SK-N-SH treated with all-trans-retinoic acid at 6 μM for 48 hours (cell line): Measurements from ENCODE around the gene LGALS9.
A peak's percentile ranks its signal among the peaks of the same experiment; 100 is the strongest.

Experiments used
- ATAC-seq: fragments of 200-7000 bp; cut with Tn5 transposase; 3 replicates; pipeline ENCODE4 v1.9.1; 2020; ENCODE audit warnings: mild to moderate bottlenecking, moderate library complexity
- ARNTL ChIP-seq: fragments of 450-650 bp; formaldehyde crosslinking; IDR thresholded peaks from 2 replicates; pipeline ENCODE4 v1.5.0; 2020; ENCODE audit warnings: low read depth, mild to moderate bottlenecking, moderate library complexity, borderline replicate concordance
- CREB5 ChIP-seq: fragments of 250-450 bp; sonication (Bioruptor Pico); IDR thresholded peaks from 2 replicates; pipeline ENCODE4 v1.5.1; 2020; ENCODE audit warnings: low read depth, mild to moderate bottlenecking, moderate library complexity
- CSDC2 ChIP-seq: fragments of 250-450 bp; sonication (Bioruptor Pico); IDR thresholded peaks from 2 replicates; pipeline ENCODE4 v1.5.0; 2020; ENCODE audit warnings: mild to moderate bottlenecking, moderate library complexity
- CSRNP3 ChIP-seq: fragments of 250-450 bp; sonication (Bioruptor Pico); IDR thresholded peaks from 2 replicates; pipeline ENCODE4 v1.5.1; 2021; ENCODE audit warnings: mild to moderate bottlenecking, moderate library complexity
- ESRRG ChIP-seq: fragments of 250-450 bp; sonication (Bioruptor Pico); IDR thresholded peaks from 2 replicates; pipeline ENCODE4 v1.6.1; 2021; ENCODE audit warnings: mild to moderate bottlenecking
- ISL1 ChIP-seq: fragments of 250-450 bp; sonication (Bioruptor Pico); IDR thresholded peaks from 2 replicates; pipeline ENCODE4 v2.1.2; 2022; ENCODE audit warnings: mild to moderate bottlenecking, moderate library complexity
- OSR1 ChIP-seq: fragments of 250-450 bp; sonication (Bioruptor Pico); IDR thresholded peaks from 2 replicates; pipeline ENCODE4 v1.8.0; 2022; ENCODE audit warnings: moderate library complexity, mild to moderate bottlenecking, inconsistent platforms
- PPARA ChIP-seq: fragments of 250-450 bp; sonication (Bioruptor Pico); IDR thresholded peaks from 2 replicates; pipeline ENCODE4 v1.5.0; 2020; ENCODE audit warnings: mild to moderate bottlenecking, borderline replicate concordance
- RARB ChIP-seq: fragments of 250-450 bp; sonication (Bioruptor Pico); IDR thresholded peaks from 2 replicates; pipeline ENCODE4 v1.8.0; 2021; ENCODE audit warnings: mild to moderate bottlenecking, moderate library complexity
- SNAI2 ChIP-seq: fragments of 250-450 bp; sonication (Bioruptor Pico); IDR thresholded peaks from 2 replicates; pipeline ENCODE4 v1.5.0; 2020; ENCODE audit warnings: mild to moderate bottlenecking, moderate library complexity
- TOX ChIP-seq: fragments of 250-450 bp; sonication (Bioruptor Pico); IDR thresholded peaks from 2 replicates; pipeline ENCODE4 v1.8.0; 2021; ENCODE audit warnings: mild to moderate bottlenecking, moderate library complexity, borderline replicate concordance
- ZC3H10 ChIP-seq: fragments of 250-450 bp; sonication (Bioruptor Pico); IDR thresholded peaks from 2 replicates; pipeline ENCODE4 v1.5.1; 2021; ENCODE audit warnings: mild to moderate bottlenecking, moderate library complexity
- ZFP30 ChIP-seq: fragments of 450-650 bp; formaldehyde crosslinking; IDR thresholded peaks from 2 replicates; pipeline ENCODE4 v1.5.0; 2022; ENCODE audit warnings: mild to moderate bottlenecking, moderate library complexity
- ZNF565 ChIP-seq: fragments of 450-650 bp; formaldehyde crosslinking; conservative IDR thresholded peaks from 2 replicates; pipeline ENCODE4 v1.5.0; 2020; ENCODE audit warnings: low read depth, mild to moderate bottlenecking, moderate library complexity
- ZNF70 ChIP-seq: fragments of 450-650 bp; formaldehyde crosslinking; IDR thresholded peaks from 2 replicates; pipeline ENCODE4 v1.5.0; 2020; ENCODE audit warnings: mild to moderate bottlenecking, moderate library complexity
- ZNF8 ChIP-seq: fragments of 450-650 bp; formaldehyde crosslinking; IDR thresholded peaks from 2 replicates; pipeline ENCODE4 v1.5.0; 2020; ENCODE audit warnings: mild to moderate bottlenecking, moderate library complexity
- TF ChIP-seq, protein P1 (sequence below): fragments of 250-450 bp; sonication (Bioruptor Pico); IDR thresholded peaks from 2 replicates; pipeline ENCODE4 v1.5.0; 2020; ENCODE audit warnings: mild to moderate bottlenecking, moderate library complexity
- TF ChIP-seq, protein P2 (sequence below): fragments of 250-450 bp; sonication (Bioruptor Pico); IDR thresholded peaks from 2 replicates; pipeline ENCODE4 v1.8.0; 2020; ENCODE audit warnings: mild to moderate bottlenecking, moderate library complexity, borderline replicate concordance
- TF ChIP-seq, protein P3 (sequence below): fragments of 250-450 bp; sonication (Bioruptor Pico); IDR thresholded peaks from 2 replicates; pipeline ENCODE4 v1.8.0; 2021; ENCODE audit warnings: low read depth, mild to moderate bottlenecking, moderate library complexity, borderline replicate concordance

The LGALS9 gene

DNA sequence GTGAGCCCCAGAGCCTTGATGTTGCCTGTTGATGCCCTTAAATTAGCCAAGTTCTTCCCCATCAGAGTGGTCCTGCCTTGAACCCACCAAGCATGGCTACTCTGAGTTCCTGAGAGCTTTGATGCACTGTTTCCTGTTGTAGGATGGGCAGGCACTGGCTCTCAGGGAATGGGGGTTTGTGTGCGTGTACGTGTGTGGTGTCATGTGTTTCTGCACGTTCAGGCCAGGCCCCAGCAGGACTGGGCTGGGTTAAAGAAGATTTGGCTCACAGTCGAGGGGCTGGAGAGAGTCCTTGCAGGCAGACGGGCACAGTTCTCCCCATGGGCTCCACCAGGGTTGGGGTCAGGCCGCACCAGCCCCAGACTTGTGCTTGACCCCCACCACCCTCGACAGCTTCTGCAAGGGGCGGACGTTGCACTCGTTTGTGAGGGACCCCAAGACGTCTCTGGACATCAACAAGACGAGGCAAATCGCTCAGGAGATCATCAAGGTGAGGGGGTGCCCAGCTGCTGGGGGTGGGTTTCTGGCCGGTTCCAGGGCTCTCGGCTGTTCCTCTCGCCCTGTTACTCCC lies 23.4 kb upstream of the LGALS9 start:
- no peak for TF ChIP-seq ZFP30 (CRISPR knock-in tag)
- no peak for TF ChIP-seq ESRRG
- TF ChIP-seq SNAI2: no peak
- TF ChIP-seq CSDC2 (CRISPR knock-in tag): no peak
- TF ChIP-seq ARNTL (CRISPR knock-in tag): no peak
- TF ChIP-seq ISL1 (CRISPR knock-in tag): no peak
- TF ChIP-seq ZNF70 (CRISPR knock-in tag): no peak
- TF ChIP-seq CSRNP3 (CRISPR knock-in tag): no peak
- TF ChIP-seq, protein P1, sequence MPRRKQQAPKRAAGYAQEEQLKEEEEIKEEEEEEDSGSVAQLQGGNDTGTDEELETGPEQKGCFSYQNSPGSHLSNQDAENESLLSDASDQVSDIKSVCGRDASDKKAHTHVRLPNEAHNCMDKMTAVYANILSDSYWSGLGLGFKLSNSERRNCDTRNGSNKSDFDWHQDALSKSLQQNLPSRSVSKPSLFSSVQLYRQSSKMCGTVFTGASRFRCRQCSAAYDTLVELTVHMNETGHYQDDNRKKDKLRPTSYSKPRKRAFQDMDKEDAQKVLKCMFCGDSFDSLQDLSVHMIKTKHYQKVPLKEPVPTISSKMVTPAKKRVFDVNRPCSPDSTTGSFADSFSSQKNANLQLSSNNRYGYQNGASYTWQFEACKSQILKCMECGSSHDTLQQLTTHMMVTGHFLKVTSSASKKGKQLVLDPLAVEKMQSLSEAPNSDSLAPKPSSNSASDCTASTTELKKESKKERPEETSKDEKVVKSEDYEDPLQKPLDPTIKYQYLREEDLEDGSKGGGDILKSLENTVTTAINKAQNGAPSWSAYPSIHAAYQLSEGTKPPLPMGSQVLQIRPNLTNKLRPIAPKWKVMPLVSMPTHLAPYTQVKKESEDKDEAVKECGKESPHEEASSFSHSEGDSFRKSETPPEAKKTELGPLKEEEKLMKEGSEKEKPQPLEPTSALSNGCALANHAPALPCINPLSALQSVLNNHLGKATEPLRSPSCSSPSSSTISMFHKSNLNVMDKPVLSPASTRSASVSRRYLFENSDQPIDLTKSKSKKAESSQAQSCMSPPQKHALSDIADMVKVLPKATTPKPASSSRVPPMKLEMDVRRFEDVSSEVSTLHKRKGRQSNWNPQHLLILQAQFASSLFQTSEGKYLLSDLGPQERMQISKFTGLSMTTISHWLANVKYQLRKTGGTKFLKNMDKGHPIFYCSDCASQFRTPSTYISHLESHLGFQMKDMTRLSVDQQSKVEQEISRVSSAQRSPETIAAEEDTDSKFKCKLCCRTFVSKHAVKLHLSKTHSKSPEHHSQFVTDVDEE: no peak
- TF ChIP-seq, protein P2, sequence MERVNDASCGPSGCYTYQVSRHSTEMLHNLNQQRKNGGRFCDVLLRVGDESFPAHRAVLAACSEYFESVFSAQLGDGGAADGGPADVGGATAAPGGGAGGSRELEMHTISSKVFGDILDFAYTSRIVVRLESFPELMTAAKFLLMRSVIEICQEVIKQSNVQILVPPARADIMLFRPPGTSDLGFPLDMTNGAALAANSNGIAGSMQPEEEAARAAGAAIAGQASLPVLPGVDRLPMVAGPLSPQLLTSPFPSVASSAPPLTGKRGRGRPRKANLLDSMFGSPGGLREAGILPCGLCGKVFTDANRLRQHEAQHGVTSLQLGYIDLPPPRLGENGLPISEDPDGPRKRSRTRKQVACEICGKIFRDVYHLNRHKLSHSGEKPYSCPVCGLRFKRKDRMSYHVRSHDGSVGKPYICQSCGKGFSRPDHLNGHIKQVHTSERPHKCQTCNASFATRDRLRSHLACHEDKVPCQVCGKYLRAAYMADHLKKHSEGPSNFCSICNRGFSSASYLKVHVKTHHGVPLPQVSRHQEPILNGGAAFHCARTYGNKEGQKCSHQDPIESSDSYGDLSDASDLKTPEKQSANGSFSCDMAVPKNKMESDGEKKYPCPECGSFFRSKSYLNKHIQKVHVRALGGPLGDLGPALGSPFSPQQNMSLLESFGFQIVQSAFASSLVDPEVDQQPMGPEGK: no peak
- no peak for TF ChIP-seq PPARA (CRISPR knock-in tag)
- no peak for TF ChIP-seq CREB5 (CRISPR knock-in tag)
- TF ChIP-seq RARB: no peak
- TF ChIP-seq TOX (CRISPR knock-in tag): no peak
- TF ChIP-seq ZNF565 (CRISPR knock-in tag): no peak
- ATAC-seq: no peak

DNA sequence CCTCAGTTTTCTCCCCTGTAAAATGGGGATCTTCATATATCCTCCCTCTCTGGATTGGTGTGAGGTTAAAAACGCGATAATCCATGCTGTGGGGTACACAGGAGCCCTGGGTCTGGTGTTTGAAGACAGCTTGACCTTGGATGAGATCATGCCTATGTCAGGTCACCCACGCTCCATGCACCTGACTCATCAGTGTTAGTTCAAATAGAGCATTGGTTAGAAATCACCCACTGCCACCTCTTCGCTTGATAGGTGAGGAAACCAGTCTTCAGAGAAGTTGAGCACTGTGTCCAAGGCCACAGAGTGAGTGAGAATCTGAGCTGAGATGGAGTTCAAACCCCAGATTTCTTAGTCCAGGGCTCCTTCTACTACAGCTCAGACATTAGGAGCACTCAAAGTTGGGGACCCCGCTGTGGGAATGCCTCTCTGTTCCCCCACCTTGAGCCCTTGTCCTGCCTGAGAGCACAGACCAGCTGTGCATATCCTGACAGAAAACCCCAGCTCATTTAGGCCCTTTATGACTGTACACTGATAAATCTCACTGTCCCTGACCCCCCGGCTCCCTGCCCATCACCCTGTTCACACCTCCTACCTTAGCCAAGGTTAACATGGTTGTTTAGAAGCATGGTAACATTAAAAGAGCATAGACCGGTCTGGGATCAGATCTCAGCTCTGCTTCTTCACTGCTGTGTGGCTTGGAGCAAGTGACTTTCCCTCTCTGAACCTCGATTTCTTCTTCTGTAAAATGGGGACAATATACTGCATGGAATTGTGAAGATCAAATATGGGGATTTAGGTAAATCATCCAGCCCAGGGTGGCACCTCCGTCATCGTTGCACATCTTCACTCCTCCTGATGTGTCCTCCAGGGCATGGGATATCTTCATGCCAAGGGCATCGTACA lies 22.4 kb upstream of the LGALS9 start:
- TF ChIP-seq SNAI2 (no peak), ZNF70 (CRISPR knock-in tag) (peak; percentile 48; the same call in 1 of the 2 replicates), ZNF8 (CRISPR knock-in tag) (no peak)
- ATAC-seq: no peak

DNA sequence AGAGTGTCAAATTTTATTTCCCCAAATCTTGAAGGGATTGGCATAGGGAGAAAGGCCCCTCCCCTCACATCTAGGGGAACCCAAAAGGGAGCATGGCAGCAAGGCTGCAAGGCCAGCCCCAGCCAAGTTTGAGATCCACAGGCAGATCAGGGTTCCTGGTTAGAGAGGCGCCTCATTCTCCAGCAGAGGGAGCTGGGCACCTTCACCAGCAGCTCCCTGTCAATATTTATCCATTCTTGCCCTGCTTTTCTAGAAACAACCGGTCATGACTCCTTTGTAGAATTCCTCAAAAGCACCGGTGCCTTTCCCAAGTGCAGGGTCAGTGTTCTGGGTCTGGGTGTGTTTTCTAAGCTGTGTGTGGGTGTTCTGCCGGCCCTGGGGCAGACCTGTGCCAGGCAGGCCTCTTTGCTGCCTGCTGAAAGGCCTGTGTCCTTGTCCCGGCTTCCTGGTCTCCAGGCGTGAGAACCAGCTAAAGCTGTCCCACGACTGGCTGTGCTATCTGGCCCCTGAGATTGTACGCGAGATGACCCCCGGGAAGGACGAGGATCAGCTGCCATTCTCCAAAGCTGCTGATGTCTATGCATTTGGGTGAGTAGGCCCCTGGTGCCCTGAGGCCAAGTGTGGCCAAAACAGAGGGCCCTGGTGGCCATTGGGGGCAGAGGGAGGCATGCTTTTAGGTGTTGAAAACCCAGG lies 21.2 kb upstream of the LGALS9 start:
- no peak for TF ChIP-seq RARB
- TF ChIP-seq ZNF565 (CRISPR knock-in tag): no peak
- TF ChIP-seq CREB5 (CRISPR knock-in tag): no peak
- TF ChIP-seq SNAI2: no peak
- no peak for TF ChIP-seq ESRRG
- TF ChIP-seq, protein P3, sequence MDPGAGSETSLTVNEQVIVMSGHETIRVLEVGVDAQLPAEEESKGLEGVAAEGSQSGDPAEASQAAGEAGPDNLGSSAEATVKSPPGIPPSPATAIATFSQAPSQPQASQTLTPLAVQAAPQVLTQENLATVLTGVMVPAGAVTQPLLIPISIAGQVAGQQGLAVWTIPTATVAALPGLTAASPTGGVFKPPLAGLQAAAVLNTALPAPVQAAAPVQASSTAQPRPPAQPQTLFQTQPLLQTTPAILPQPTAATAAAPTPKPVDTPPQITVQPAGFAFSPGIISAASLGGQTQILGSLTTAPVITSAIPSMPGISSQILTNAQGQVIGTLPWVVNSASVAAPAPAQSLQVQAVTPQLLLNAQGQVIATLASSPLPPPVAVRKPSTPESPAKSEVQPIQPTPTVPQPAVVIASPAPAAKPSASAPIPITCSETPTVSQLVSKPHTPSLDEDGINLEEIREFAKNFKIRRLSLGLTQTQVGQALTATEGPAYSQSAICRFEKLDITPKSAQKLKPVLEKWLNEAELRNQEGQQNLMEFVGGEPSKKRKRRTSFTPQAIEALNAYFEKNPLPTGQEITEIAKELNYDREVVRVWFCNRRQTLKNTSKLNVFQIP (CRISPR knock-in tag): no peak
- no peak for TF ChIP-seq ARNTL (CRISPR knock-in tag)
- TF ChIP-seq ZNF70 (CRISPR knock-in tag): no peak
- no peak for TF ChIP-seq CSDC2 (CRISPR knock-in tag)
- TF ChIP-seq, protein P1: no peak
- no peak for TF ChIP-seq ZC3H10
- TF ChIP-seq ZFP30 (CRISPR knock-in tag): no peak
- no peak for TF ChIP-seq OSR1

More for the DNA sequence above, 21.2 kb upstream of the LGALS9 start:
- peak; percentile 83 for ATAC-seq
